Osteocyte (in vitro differentiated cells): ENCODE measurements around the gene ARID5B. TPM values are rescaled to one million over a fixed set of nuclear protein-coding genes. Genes with fewer than 3 reads are reported as not detected.

ENCODE experiments used
- DNase-seq: peaks from one replicate; pipeline ENCODE4 v3.0.0; 2021; ENCODE audit warnings: mixed read lengths; ENCODE audit not compliant: unreplicated experiment; ENCODE audit errors: extremely low spot score
- H3K27ac Mint-ChIP-seq: one replicate; pipeline ENCODE4 v1.8.0; 2021; ENCODE audit warnings: mild to moderate bottlenecking, mixed read lengths; ENCODE audit not compliant: unreplicated experiment
- H3K27me3 Mint-ChIP-seq: one replicate; pipeline ENCODE4 v1.8.0; 2021; ENCODE audit warnings: mixed read lengths; ENCODE audit not compliant: unreplicated experiment
- H3K36me3 Mint-ChIP-seq: one replicate; pipeline ENCODE4 v1.8.0; 2021; ENCODE audit warnings: mixed read lengths; ENCODE audit not compliant: unreplicated experiment
- H3K4me1 Mint-ChIP-seq: one replicate; pipeline ENCODE4 v1.8.0; 2021; ENCODE audit warnings: mixed read lengths; ENCODE audit not compliant: unreplicated experiment
- H3K4me3 Mint-ChIP-seq: one replicate; pipeline ENCODE4 v1.8.0; 2021; ENCODE audit warnings: mild to moderate bottlenecking, moderate library complexity, mixed read lengths; ENCODE audit not compliant: unreplicated experiment
- H3K9me3 Mint-ChIP-seq: one replicate; pipeline ENCODE4 v1.8.0; 2021; ENCODE audit warnings: mixed read lengths; ENCODE audit not compliant: unreplicated experiment
- CTCF ChIP-seq: fragments of 200-600 bp; sonication (generic); IDR thresholded peaks from 2 replicates; pipeline ENCODE4 v1.5.0; 2021; ENCODE audit warnings: antibody characterized with exemption, mild to moderate bottlenecking, moderate library complexity
- total RNA-seq: library from RNA; stranded (reverse); gene quantifications from 2 replicates; pipeline ENCODE4 v1.2.1, GENCODE V29; 2021

The ARID5B gene
- total RNA-seq, 1 donor from 2014 or later: 89.4 TPM

GRCh38 chr10:62068464-62068863, 167.0 kb downstream of the ARID5B start:
- H3K36me3 Mint-ChIP-seq: peaks cover 73% of the 10 kb centered on the region
- DNase-seq: no peak
- H3K27ac Mint-ChIP-seq: peak overlapping the region; percentile 25
- no peaks in the 10 kb centered on the region for H3K9me3 Mint-ChIP-seq
- no peaks in the 10 kb centered on the region for H3K27me3 Mint-ChIP-seq
- TF ChIP-seq CTCF: no peak
- H3K4me3 Mint-ChIP-seq: no peak overlapping the region
- H3K4me1 Mint-ChIP-seq: peaks cover 51% of the 10 kb centered on the region

GRCh38 chr10:62069452-62070178, 168.1 kb downstream of the ARID5B start:
- peak overlapping the region; percentile 46 for H3K27ac Mint-ChIP-seq
- H3K4me1 Mint-ChIP-seq: peaks cover 53% of the 10 kb centered on the region
- H3K27me3 Mint-ChIP-seq: no peaks in the 10 kb centered on the region
- no peak for TF ChIP-seq CTCF
- no peaks in the 10 kb centered on the region for H3K9me3 Mint-ChIP-seq
- peaks cover 70% of the 10 kb centered on the region for H3K36me3 Mint-ChIP-seq
- H3K4me3 Mint-ChIP-seq: no peak overlapping the region
- DNase-seq: no peak

GRCh38 chr10:62071846-62072281, 170.4 kb downstream of the ARID5B start:
- peaks cover 74% of the 10 kb centered on the region for H3K4me1 Mint-ChIP-seq
- H3K4me3 Mint-ChIP-seq: no peak overlapping the region
- DNase-seq: no peak

GRCh38 chr10:62072901-62073300, 171.4 kb downstream of the ARID5B start:
- no peak overlapping the region for H3K4me3 Mint-ChIP-seq
- peaks cover 83% of the 10 kb centered on the region for H3K4me1 Mint-ChIP-seq
- TF ChIP-seq CTCF: no peak
- no peaks in the 10 kb centered on the region for H3K27me3 Mint-ChIP-seq
- H3K36me3 Mint-ChIP-seq: peaks cover 72% of the 10 kb centered on the region
- no peak for DNase-seq
- H3K9me3 Mint-ChIP-seq: no peaks in the 10 kb centered on the region
- peak overlapping the region; percentile 57 for H3K27ac Mint-ChIP-seq

More at GRCh38 chr10:62071846-62072281, 170.4 kb downstream of the ARID5B start:
- peaks cover 71% of the 10 kb centered on the region for H3K36me3 Mint-ChIP-seq
- no peak for TF ChIP-seq CTCF
- no peaks in the 10 kb centered on the region for H3K27me3 Mint-ChIP-seq
- peak overlapping the region; percentile 46 for H3K27ac Mint-ChIP-seq
- no peaks in the 10 kb centered on the region for H3K9me3 Mint-ChIP-seq

GRCh38 chr10:62073429-62073828, 171.9 kb downstream of the ARID5B start:
- Mint-ChIP-seq H3K36me3 (peaks cover 71% of the 10 kb centered on the region), H3K4me1 (peaks cover 84% of the 10 kb centered on the region), H3K27ac (peak overlapping the region; percentile 57), H3K9me3 (no peaks in the 10 kb centered on the region), H3K27me3 (no peaks in the 10 kb centered on the region), H3K4me3 (no peak overlapping the region)
- DNase-seq: no peak
- no peak for TF ChIP-seq CTCF
